Spleen (tissue), 7 donors: Measurements from ENCODE around the gene SMAD5.

Experiments used
- CTCF ChIP-seq, 11 experiments: fragments of 200-600 bp in 7 of 11; fragments of 450-650 bp in 4 of 11; sonication (generic) in 4 of 11; IDR thresholded peaks in 8 of 11; conservative IDR thresholded peaks in 3 of 11; 1 replicate in 7 of 11; 2 replicates in 4 of 11; pipeline versions ENCODE4 v1.4.0 to v1.8.0; 2016 to 2021; ENCODE audit warnings: antibody characterized with exemption in 11 of 11, inconsistent platforms in 4 of 11, mild to moderate bottlenecking in 1 of 11
- POLR2A ChIP-seq, 3 donors: fragments of 450-650 bp; IDR thresholded peaks; one replicate each; pipeline ENCODE4 v1.5.1; 2017; ENCODE audit warnings: antibody characterized with exemption in 3 of 3, mild to moderate bottlenecking in 1 of 3
- POLR2AphosphoS5 ChIP-seq, 3 donors: sonication (generic); formaldehyde crosslinking; IDR thresholded peaks; one replicate each; pipeline ENCODE4 v1.5.1; 2017; ENCODE audit warnings: antibody characterized with exemption in 3 of 3
- donor health status: DM: no; HTN: no; CAD: no; lungs with moderate emphysema.
- donor health status: DM: no; HTN: no; CAD: no.
- donor health status: DM: no; HTN: no; CAD: no.

- TF ChIP-seq CTCF (IDR thresholded peaks at IDR 0.05 in 8 of 11, conservative IDR thresholded peaks at IDR 0.05 in 3 of 11) (no peak), POLR2A (IDR thresholded peaks at IDR 0.05) (no peak), POLR2AphosphoS5 (IDR thresholded peaks at IDR 0.05) (no peak)
These were observed 68.1 kb downstream of the SMAD5 start for GRCh38 chr5:136200761-136201160.
